T-helper 22 cell (primary cell): ENCODE data around the gene NR3C2.

Experiments
- DNase-seq: peaks from one replicate; pipeline ENCODE4 v3.0.0-alpha.2; 2020; ENCODE audit warnings: low read depth

The NR3C2 gene

GRCh38 chr4:148310756-148311155, 131.5 kb downstream of the NR3C2 start:
- DNase-seq: no peak

DNA sequence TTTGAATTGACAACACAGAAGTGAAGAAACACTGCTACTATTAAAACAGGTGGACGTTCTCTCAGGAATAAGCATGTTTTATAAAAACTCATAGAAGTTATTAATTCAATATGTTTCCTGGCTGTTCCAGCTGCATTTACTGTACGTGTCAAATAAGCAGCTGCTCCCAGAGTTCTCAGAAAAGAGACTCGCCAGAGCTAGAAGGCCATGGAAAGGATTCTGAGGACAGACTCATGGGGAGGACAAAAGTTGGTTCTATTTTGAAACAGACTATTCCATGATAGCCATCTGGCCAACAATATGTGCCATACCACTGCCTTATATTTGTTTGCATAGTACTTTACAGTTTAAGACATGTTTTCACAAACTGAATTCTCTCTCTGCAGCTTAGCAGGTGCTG, 136.5 kb downstream of the NR3C2 start:
- no peak for DNase-seq

DNA sequence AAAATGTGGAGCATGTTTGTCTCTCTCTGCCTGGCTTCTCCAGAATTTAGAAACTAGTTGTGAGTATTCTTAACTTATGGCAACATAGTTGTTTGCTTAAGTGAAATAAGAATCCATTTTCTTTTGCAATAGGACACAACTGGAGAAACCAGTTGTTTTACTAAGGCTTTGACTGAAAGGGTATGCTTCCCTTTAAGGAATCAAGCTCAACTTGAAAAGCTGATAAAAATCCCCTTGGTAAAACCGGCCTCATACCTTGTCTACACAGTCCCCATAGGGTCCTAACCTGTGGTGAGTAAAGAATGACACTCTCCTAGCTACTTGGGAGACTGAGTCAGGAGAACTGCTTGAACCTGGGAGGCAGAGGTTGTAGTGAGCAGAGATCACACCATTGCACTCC, 139.8 kb downstream of the NR3C2 start:
- no peak for DNase-seq

DNA sequence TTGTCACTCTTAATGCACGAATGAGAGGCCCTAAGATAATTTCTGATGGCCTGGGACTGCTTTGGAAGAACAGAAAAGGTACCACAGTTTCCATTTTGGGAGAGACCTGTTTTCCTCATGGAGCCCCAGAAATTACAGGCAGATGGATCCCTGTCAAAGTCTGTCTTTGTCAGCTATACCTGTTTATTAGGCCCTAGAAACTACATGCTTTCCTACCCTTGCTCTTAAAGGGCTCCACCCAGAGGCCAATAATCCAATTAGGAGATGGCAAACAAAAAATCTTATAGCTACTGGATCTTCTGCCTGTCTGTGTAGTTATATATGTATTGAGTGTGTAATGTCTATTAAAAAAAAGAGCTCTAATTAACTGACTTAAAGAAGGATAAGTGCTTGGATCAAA, 141.3 kb downstream of the NR3C2 start:
- no peak for DNase-seq

- no peak for DNase-seq
Observed at GRCh38 chr4:148299337-148299736, 142.9 kb downstream of the NR3C2 start.

- DNase-seq: no peak
Observed at GRCh38 chr4:148296498-148296897, 145.7 kb downstream of the NR3C2 start.

DNA sequence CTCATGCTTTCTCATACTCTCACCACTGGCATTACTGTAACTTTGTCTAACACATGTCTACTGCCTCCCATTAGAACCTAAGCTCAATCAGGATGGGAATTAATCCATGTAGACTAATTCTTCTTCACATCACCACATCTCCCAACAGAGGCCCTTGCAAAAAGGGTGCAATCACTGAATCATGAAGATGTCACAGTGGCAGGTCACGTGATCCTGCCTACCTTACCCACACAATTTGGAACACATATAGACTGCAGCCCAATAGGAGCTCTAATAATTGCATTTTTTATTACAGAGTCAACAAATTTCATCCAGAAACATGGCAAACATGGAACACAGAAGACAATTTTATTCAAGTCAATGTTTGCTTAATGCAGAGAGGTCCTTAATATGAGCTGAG, 146.6 kb downstream of the NR3C2 start:
- DNase-seq: no peak

GRCh38 chr4:148293571-148293970, 148.6 kb downstream of the NR3C2 start:
- no peak for DNase-seq

GRCh38 chr4:148292686-148293085, 149.5 kb downstream of the NR3C2 start:
- DNase-seq: no peak

GRCh38 chr4:148289740-148290139, 152.5 kb downstream of the NR3C2 start:
- no peak for DNase-seq

DNA sequence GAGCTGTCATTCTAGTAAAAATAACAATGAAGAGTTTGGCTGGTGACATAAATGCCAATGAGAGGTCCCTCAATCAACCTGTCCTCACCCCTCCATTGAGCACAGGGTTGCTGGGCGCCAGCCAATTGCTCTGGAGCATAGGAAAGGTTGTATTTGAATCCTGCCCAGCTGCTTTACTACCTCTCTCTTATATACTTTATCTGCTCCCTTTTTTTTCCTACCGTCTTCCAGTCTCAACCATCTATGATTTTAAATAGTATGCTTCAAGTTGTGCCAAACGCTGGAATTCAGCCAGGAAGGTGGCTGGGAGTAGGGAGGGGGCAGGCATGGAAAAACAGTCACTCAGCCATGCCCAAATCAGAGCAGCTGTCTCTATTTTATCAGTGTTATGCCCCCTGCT, 153.8 kb downstream of the NR3C2 start:
- DNase-seq: no peak

DNA sequence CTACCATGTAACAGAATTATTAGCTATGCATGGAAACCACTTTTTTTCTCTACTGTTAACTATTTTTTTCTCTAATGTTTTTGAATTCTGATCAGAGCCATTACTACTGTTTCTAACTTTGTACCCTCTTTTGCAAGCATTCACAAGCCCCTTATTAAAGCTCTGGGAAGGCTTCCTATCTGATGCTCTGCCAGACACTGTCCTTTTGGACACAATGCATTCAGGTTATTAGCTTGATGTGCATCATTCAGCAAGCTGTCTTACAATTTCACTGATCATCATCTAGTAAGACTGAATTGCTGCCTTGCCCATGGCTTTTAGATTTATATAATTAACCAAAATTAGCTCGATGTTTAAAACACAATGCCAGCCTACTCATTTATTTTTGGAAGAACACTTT, 155.1 kb downstream of the NR3C2 start:
- DNase-seq: no peak

- no peak for DNase-seq
Observed at GRCh38 chr4:148286012-148286411, 156.2 kb downstream of the NR3C2 start.

GRCh38 chr4:148283665-148284064, 158.5 kb downstream of the NR3C2 start:
- DNase-seq: no peak

GRCh38 chr4:148278310-148278709, 163.9 kb downstream of the NR3C2 start:
- DNase-seq: no peak

- no peak for DNase-seq
Observed at GRCh38 chr4:148275266-148275665, 166.9 kb downstream of the NR3C2 start.

DNA sequence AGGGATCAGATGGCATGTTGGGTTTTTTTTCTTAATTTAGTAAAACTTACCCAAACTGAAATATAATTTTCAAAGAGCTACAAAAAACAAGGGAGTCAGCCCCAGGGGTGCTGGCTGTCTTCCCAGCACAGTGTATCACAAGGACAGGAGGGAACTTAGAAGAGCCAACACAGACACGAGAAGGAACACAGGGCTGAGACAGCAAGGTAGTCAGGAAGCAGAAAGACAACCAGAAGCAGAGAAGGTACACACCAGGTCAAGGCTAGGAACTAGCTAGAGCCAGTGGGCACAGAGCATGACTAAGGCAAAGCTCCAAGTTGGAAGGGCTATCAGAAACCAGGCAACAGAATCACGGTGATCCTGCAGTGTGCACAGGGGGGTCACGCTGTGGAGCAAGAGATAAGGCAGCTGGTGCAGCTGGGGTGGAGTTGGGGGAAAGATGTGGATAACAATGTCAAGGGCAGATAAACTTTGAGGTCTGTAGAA, 168.7 kb downstream of the NR3C2 start:
- DNase-seq: no peak

GRCh38 chr4:148271166-148271565, 171.0 kb downstream of the NR3C2 start:
- DNase-seq: no peak

DNA sequence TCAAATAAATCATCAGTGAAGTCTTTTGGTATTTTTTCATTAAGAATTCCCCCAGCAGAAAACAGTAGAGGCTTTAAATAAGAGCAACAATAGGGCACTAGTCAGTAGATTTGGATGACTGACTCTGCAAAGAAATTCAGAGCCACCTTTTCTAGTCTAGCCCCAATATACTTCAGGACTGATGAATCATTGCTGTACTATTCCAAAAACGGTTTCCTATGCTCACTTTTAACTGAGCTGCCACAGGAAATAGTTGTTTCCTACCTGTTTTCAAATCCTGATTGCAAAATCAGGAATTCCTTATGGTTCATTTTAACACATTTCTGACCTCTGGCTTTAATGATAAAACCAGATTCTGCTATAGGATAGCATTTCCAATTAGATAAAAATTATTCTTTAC, 171.6 kb downstream of the NR3C2 start:
- DNase-seq: no peak

- no peak for DNase-seq
Observed at GRCh38 chr4:148268835-148269234, 173.4 kb downstream of the NR3C2 start.

- DNase-seq: no peak
Observed at GRCh38 chr4:148266921-148267320, 175.3 kb downstream of the NR3C2 start.

GRCh38 chr4:148266240-148266639, 176.0 kb downstream of the NR3C2 start:
- no peak for DNase-seq

- DNase-seq: no peak
Observed at GRCh38 chr4:148265627-148266026, 176.6 kb downstream of the NR3C2 start.

- no peak for DNase-seq
Observed at GRCh38 chr4:148263802-148264201, 178.4 kb downstream of the NR3C2 start.

DNA sequence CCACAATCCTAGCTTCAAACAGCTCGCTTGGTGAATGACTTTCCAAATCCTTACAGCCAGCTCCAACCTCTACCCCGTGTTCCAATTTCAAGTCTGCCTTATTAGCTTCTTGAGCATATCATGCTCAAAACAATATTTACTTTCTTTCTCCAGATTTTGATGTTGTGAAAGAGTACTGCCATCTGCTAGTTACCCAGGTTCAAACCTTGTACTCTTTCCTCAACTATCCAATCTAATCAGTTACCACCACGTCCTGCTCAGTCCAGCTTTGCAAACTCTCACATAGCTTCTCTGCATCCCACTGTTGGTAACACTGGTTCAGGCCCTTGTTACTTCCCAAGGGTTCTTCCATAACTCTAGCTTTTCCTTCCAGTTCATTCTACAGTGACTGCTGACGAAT, 179.1 kb downstream of the NR3C2 start:
- no peak for DNase-seq
